Measurements from ENCODE around the gene ANAPC2.

The ANAPC2 gene

DNA sequence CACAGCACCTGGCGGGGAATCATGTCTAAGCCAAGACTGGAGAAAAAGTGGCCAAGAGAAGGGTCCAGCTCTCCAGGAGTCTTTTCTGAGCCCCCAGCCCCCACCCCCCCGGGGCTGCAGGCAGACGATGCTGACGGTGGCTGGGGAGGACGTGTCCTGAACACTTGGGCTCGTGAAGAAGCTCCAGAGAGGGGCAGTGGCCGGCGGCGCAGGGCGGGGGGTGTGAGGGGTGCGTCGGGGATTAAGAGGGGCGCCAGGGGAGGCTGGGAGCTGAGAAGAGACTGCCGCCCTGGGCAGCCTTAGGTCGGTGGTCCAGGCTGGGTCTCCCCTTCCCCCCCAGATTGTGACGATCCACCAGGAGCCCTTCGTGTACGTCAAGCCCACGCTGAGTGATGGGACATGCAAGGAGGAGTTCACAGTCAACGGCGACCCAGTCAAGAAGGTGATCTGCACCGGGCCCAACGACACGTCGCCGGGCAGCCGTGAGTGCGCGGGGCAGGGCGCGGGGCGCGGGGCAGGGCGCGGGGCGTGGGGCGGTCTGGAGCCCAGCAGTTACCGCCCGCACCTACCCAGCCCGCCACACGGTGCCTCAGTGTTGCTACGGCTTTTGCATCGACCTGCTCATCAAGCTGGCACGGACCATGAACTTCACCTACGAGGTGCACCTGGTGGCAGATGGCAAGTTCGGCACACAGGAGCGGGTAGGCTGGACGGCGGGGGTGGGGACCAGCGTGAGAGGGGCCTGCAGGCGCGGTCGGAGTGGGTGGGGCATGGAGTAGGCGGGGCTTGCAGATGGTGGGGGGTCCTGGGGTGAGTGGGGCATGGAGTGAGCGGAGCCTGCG lies 27.4 kb downstream of the ANAPC2 start:
- no peak for DNase-seq

GRCh38 chr9:137160054-137160425 lies 28.3 kb downstream of the ANAPC2 start:
- DNase-seq, result no peak

- DNase-seq, result no peak
These were observed 29.0 kb downstream of the ANAPC2 start for GRCh38 chr9:137159105-137160053.

- no peak for DNase-seq
These were observed 29.7 kb downstream of the ANAPC2 start for GRCh38 chr9:137158625-137159024.

GRCh38 chr9:137157618-137158415 lies 30.5 kb downstream of the ANAPC2 start:
- no peak for DNase-seq

- peak; percentile 33 for DNase-seq
These were observed 31.6 kb downstream of the ANAPC2 start for GRCh38 chr9:137156567-137157375.

- no peak for DNase-seq
These were observed 35.4 kb downstream of the ANAPC2 start for GRCh38 chr9:137152844-137153405.

- peak; percentile 47 for DNase-seq
These were observed 37.5 kb downstream of the ANAPC2 start for GRCh38 chr9:137150617-137151457.

- no peak for DNase-seq
These were observed 38.3 kb downstream of the ANAPC2 start for GRCh38 chr9:137149942-137150616.

GRCh38 chr9:137149363-137149762 lies 39.0 kb downstream of the ANAPC2 start:
- no peak for DNase-seq

DNA sequence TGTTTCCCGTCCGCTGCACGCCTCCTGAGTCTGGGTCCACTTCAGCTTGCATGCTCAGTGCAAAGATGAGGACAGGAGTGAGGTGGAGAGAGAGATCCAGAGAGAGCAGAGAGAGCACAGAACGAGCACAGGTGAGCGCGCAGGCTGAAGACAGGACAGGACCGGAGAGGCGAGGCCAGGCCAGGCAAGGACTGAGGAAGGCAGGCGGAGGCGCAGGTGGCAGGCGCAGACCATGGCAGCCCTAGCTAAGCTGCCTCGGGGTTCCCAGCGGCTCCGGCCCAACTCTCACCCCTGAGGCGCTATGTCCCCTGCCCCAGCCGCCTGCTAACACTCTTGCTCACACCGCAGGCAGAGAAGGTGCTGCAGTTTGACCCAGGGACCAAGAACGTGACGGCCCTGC lies 39.7 kb downstream of the ANAPC2 start:
- no peak for DNase-seq

- DNase-seq, result no peak
These were observed 40.1 kb downstream of the ANAPC2 start for GRCh38 chr9:137148242-137148641.

DNA sequence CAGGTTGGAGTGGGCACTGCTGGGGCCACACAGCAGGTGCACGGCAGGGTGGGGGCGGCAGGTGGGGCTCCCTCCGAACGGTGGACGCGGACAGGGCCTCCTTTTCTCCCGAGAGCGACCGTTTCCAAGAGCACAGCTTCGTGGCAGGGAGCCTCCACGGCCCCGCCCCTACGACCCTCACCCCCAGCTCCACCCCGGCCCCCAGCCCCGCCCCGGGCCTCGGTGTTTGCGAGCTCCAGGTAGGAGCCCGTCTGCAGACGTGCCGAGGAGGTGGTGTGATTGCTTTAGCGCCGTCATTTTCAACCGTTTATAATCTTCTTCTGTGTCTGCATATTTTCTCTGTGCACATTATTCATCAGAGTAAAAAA lies 40.6 kb downstream of the ANAPC2 start:
- DNase-seq, result no peak

DNA sequence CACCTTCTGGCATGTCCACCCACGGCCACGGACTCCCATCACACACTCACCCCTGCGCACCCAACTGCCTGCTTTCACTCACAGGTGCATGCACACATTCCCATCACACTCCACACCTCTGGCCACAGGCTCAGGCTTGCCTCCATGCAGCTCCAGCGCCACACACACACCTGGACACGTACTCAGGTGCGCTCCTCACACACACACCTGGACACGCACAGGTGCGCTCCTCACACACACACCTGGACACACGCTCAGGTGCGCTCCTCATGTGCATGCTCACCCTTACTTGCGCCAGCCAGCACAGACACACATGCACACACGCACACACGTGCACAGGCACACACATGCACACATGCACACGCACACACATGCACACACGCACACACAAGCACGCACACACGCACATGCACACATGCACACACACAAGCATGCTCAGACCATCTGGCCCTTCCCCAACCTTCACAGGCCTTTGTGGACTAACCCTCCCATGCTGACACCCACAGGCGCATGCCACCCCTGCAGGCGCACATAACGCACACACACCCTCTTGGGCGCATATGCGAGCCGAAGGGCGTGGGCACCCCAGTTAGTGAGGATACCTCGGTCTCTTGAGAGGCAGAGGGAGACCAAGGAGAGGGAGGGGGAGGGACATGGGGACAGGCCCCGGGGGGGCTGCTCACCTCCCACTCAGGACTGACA lies 41.1 kb downstream of the ANAPC2 start:
- DNase-seq, result no peak

DNA sequence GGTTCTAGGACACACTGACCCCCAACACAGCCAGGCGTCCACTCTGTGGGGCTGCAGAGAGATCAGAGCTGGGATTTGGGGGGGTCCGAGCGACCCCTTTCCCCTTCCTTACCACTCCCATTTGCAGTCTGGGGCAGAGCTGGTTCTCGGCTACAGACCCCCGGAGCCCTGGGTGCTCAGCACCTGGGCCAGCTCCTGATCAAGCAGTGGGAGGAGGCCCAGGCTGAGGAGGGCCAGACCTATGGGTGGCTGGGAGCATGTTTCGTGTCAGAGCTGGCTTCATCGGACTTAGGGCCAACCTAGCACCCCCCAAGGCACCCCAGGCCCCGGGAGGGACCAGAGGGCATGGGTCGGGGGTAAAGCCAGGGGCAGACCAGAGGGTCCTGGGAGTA lies 41.8 kb downstream of the ANAPC2 start:
- DNase-seq, result no peak

DNA sequence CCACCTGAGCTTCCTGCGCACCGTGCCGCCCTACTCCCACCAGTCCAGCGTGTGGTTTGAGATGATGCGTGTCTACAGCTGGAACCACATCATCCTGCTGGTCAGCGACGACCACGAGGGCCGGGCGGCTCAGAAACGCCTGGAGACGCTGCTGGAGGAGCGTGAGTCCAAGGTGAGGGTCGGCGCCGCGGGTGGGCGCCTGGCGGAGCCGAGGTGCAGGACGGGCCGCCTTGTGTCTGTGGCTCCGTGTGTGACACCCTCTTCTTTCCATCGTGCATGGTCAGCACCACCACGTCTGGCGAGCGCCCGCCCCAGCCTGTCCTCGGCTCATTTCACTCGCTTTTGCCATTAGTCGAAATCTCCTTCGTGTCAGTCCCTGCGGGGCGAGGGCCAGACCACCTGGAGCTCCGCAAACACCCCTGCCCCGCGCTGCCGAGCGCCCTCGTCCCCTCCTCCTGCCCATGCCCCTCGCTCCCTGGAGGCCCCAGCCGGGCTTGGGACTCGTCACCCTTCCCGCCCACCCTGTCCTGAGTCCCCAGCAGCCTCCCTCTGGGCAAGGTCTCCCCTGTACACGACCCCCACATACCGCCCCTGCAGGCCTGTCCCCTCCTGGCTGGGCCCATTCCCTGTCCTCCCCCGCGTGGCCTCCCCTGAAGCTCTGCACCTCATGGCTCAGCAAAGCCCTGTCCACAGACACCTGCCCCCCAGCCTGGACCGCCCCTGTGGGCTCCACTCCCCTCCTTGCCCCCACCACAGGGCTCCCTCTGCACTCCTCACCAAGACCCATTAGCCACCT lies 42.4 kb downstream of the ANAPC2 start:
- no peak for DNase-seq

- no peak for DNase-seq
These were observed 44.9 kb downstream of the ANAPC2 start for GRCh38 chr9:137143459-137143858.

Measured in fibroblast of skin of right biceps (primary cell).